Ovary (tissue), 3 donors: ENCODE data around the gene RAPGEF4.

Source experiments
- CTCF ChIP-seq, 3 donors: fragments of 450-650 bp in 2 of 3; fragments of 200-600 bp in 1 of 3; IDR thresholded peaks; one replicate each; pipeline versions ENCODE4 v1.5.1 to v1.8.0; 2016 to 2022; ENCODE audit warnings: antibody characterized with exemption in 3 of 3, mild to moderate bottlenecking in 1 of 3
- EP300 ChIP-seq: sonication (generic); formaldehyde crosslinking; IDR thresholded peaks from one replicate; pipeline ENCODE4 v1.6.1; 2017; ENCODE audit warnings: antibody characterized with exemption
- POLR2A ChIP-seq: fragments of 450-650 bp; IDR thresholded peaks from one replicate; pipeline ENCODE4 v1.6.1; 2017; ENCODE audit warnings: antibody characterized with exemption, mild to moderate bottlenecking, moderate library complexity
- donor health status: DM: no; HTN: no; CAD: no.

GRCh38 chr2:172893111-172893510 is 157.5 kb downstream of the RAPGEF4 start:
- no peak for TF ChIP-seq POLR2A
- TF ChIP-seq CTCF (IDR thresholded peaks at IDR 0.05): no peak
- TF ChIP-seq EP300: no peak
